ENCODE results near the gene DNAH7. TPM values are rescaled to one million over a fixed set of nuclear protein-coding genes. Genes with fewer than 3 reads are reported as not detected.

DNAH7 gene
- total and polyA plus RNA-seq, 2 donors (not counting 3 experiments of a cell fraction or from before 2014, with no cell fraction given), result 0.15 to 0.24 TPM

DNA sequence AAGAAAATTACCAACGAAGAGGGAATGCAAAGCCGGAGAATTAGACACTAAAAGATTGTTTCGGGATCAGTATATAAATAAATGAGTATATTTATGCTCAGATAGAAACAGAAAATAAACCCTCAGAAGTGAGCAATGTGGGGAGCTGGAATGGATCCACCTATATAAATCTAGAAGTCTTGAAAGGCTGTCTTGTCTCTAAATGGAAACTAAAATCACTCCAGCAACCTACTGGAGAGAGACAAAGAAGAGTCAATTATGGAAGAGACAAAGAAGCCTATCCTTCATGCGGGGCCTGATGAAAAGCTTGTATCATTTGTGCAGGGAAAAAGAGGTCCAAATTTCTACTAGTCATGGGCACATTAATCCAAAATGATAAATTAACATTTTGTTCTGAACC is 158.1 kb downstream of the DNAH7 start:
- dilution Hi-C loops (cut with MboI; ENCODE audit: extremely low pct_ligation_motif_present, low sequenced_read_pairs), result no loop called here
- Histone ChIP-seq H3K9me3 (replicated peaks; ENCODE audit: control insufficient read depth, insufficient read depth, low read length) (no peaks in the 10 kb centered on the region), H3K79me2 (ENCODE audit: control insufficient read depth, insufficient read depth, low read length) (no peaks in the 10 kb centered on the region), H3K9ac (replicated peaks; ENCODE audit: extremely low read depth, insufficient read depth, low read length) (no peak overlapping the region), H3K9me1 (replicated peaks; ENCODE audit: control insufficient read depth, extremely low read depth, insufficient read depth, low read length) (no peaks in the 10 kb centered on the region), H3K4me3 (replicated peaks in 1 of 3; ENCODE audit: insufficient read depth in 1 of 3, low read depth in 1 of 3, low read length in 3 of 3) (no peak overlapping the region), H3K27ac (ENCODE audit: insufficient read depth, low read depth, low read length) (no peak overlapping the region), H4K20me1 (replicated peaks; ENCODE audit: control insufficient read depth, extremely low read depth, insufficient read depth, low read length) (no peaks in the 10 kb centered on the region), H2AFZ (ENCODE audit: low read depth, low read length) (no peak overlapping the region), H3K27me3 (ENCODE audit: control insufficient read depth in 2 of 2, insufficient read depth in 2 of 2, low read length in 2 of 2) (no peaks in the 10 kb centered on the region), H3K4me2 (ENCODE audit: insufficient read depth, low read length) (no peak overlapping the region), H3K36me3 (ENCODE audit: control insufficient read depth in 2 of 2, extremely low read depth in 1 of 2, insufficient read depth in 2 of 2, low read length in 2 of 2) (no peaks in the 10 kb centered on the region), H3K4me1 (ENCODE audit: control insufficient read depth, extremely low read depth, insufficient read depth, low read length) (no peaks in the 10 kb centered on the region)
- FAIRE-seq (no peak), DNase-seq (ENCODE audit: low read depth, low spot score) (no peak)
- CTCF ChIA-PET, result no interaction called here
- TF ChIP-seq POLR2A (IDR thresholded peaks at IDR 0.05; ENCODE audit: low read depth, low read length), result no peak
- no peak for TF ChIP-seq POLR2AphosphoS5 (IDR thresholded peaks at IDR 0.05; ENCODE audit: insufficient read depth, low read depth, low read length)
- TF ChIP-seq, protein P1, sequence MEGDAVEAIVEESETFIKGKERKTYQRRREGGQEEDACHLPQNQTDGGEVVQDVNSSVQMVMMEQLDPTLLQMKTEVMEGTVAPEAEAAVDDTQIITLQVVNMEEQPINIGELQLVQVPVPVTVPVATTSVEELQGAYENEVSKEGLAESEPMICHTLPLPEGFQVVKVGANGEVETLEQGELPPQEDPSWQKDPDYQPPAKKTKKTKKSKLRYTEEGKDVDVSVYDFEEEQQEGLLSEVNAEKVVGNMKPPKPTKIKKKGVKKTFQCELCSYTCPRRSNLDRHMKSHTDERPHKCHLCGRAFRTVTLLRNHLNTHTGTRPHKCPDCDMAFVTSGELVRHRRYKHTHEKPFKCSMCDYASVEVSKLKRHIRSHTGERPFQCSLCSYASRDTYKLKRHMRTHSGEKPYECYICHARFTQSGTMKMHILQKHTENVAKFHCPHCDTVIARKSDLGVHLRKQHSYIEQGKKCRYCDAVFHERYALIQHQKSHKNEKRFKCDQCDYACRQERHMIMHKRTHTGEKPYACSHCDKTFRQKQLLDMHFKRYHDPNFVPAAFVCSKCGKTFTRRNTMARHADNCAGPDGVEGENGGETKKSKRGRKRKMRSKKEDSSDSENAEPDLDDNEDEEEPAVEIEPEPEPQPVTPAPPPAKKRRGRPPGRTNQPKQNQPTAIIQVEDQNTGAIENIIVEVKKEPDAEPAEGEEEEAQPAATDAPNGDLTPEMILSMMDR (IDR thresholded peaks at IDR 0.05; ENCODE audit: extremely low read depth in 1 of 2, insufficient read depth in 1 of 2, low read depth in 1 of 2, low read length in 2 of 2), result no peak
- no peak for TF ChIP-seq GATA2 (IDR thresholded peaks at IDR 0.05; ENCODE audit: insufficient read depth, insufficient read length, low read depth, low read length)
- TF ChIP-seq, protein P2, sequence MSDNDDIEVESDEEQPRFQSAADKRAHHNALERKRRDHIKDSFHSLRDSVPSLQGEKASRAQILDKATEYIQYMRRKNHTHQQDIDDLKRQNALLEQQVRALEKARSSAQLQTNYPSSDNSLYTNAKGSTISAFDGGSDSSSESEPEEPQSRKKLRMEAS (IDR thresholded peaks at IDR 0.05; ENCODE audit: insufficient read depth, insufficient read length), result no peak
- no peak for TF ChIP-seq EZH2 (IDR thresholded peaks at IDR 0.05; ENCODE audit: borderline replicate concordance, low read depth, low read length, severe bottlenecking)
- TF ChIP-seq FOS (IDR thresholded peaks at IDR 0.05; ENCODE audit: borderline replicate concordance, insufficient read depth, low read length), result no peak
- TF ChIP-seq MYC (IDR thresholded peaks at IDR 0.05; ENCODE audit: low read depth, low read length), result no peak
- no peak for TF ChIP-seq JUN (IDR thresholded peaks at IDR 0.05; ENCODE audit: borderline replicate concordance, insufficient read depth, insufficient read length, low read depth)
- no TSS peak for BruUV-seq (replicated peaks)
- POLR2A ChIA-PET, result no interaction called here
- intact Hi-C loops (cut with micrococcal nuclease), result no loop called here
